Glutamatergic neuron (in vitro differentiated cells): ENCODE data around the gene TNN. TPM values are rescaled to one million over a fixed set of nuclear protein-coding genes. Genes with fewer than 3 reads are reported as not detected.

Experiments used
- DNase-seq: peaks from one replicate; pipeline ENCODE4 v3.0.0; 2022
- H3K27ac Mint-ChIP-seq: one replicate; pipeline ENCODE4 v1.8.0; 2020; ENCODE audit warnings: mild to moderate bottlenecking, mixed read lengths, inconsistent platforms; ENCODE audit not compliant: unreplicated experiment
- H3K27me3 Mint-ChIP-seq: one replicate; pipeline ENCODE4 v1.8.0; 2020; ENCODE audit warnings: mild to moderate bottlenecking, moderate library complexity, mixed read lengths, inconsistent platforms; ENCODE audit not compliant: unreplicated experiment
- H3K36me3 Mint-ChIP-seq: one replicate; pipeline ENCODE4 v1.8.0; 2020; ENCODE audit warnings: mild to moderate bottlenecking, mixed read lengths, inconsistent platforms; ENCODE audit not compliant: unreplicated experiment
- H3K4me1 Mint-ChIP-seq: one replicate; pipeline ENCODE4 v1.8.0; 2020; ENCODE audit warnings: mild to moderate bottlenecking, low read depth, mixed read lengths, inconsistent platforms; ENCODE audit not compliant: unreplicated experiment
- H3K4me3 Mint-ChIP-seq: one replicate; pipeline ENCODE4 v1.8.0; 2020; ENCODE audit warnings: mild to moderate bottlenecking, mixed read lengths, inconsistent platforms; ENCODE audit not compliant: unreplicated experiment
- H3K9me3 Mint-ChIP-seq: one replicate; pipeline ENCODE4 v1.8.0; 2020; ENCODE audit warnings: mild to moderate bottlenecking, moderate library complexity, mixed read lengths, inconsistent platforms; ENCODE audit not compliant: unreplicated experiment
- total RNA-seq: library from RNA; stranded (reverse); fragmentation: NEBNext Ultra II Directional; extraction: Animal tissue kit (Norgen Biotek cat#: 25700); gene quantifications from one replicate; pipeline ENCODE4 v1.2.1, GENCODE V29; 2021; ENCODE audit not compliant: unreplicated experiment
- TF ChIP-seq, protein P1 (sequence below): fragments of 200-600 bp; sonication (generic); IDR thresholded peaks from one replicate; pipeline ENCODE4 v1.5.0; 2021; ENCODE audit not compliant: partially characterized antibody, unreplicated experiment

TNN gene
- total RNA-seq, 1 donor from 2014 or later, result not detected

DNA sequence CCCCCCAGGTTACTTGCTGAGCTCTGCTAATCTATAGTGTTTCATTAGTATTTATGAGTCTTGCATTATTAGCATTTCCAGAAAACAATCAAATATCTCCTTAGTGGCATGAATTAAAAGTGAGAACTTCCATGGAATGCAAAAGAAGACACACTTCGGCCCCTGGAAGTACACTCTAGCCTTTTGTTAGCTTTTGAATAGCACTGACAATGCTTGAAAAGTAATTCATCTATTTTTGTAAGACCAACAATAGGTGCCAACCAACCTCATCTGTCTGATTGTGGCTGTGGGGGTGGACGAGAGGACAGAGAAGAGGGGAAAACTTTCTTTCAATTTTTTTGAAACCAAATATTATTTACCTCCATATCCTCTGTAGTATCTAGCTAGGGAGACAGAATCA, 97.1 kb downstream of the TNN start:
- no peaks in the 10 kb centered on the region for H3K36me3 Mint-ChIP-seq
- no peaks in the 10 kb centered on the region for H3K27me3 Mint-ChIP-seq
- TF ChIP-seq, protein P1, sequence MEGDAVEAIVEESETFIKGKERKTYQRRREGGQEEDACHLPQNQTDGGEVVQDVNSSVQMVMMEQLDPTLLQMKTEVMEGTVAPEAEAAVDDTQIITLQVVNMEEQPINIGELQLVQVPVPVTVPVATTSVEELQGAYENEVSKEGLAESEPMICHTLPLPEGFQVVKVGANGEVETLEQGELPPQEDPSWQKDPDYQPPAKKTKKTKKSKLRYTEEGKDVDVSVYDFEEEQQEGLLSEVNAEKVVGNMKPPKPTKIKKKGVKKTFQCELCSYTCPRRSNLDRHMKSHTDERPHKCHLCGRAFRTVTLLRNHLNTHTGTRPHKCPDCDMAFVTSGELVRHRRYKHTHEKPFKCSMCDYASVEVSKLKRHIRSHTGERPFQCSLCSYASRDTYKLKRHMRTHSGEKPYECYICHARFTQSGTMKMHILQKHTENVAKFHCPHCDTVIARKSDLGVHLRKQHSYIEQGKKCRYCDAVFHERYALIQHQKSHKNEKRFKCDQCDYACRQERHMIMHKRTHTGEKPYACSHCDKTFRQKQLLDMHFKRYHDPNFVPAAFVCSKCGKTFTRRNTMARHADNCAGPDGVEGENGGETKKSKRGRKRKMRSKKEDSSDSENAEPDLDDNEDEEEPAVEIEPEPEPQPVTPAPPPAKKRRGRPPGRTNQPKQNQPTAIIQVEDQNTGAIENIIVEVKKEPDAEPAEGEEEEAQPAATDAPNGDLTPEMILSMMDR, result no peak
- H3K4me3 Mint-ChIP-seq, result no peak overlapping the region
- peaks cover 3% of the 10 kb centered on the region for H3K9me3 Mint-ChIP-seq
- H3K27ac Mint-ChIP-seq, result no peak overlapping the region
- H3K4me1 Mint-ChIP-seq, result no peaks in the 10 kb centered on the region
- no peak for DNase-seq

DNA sequence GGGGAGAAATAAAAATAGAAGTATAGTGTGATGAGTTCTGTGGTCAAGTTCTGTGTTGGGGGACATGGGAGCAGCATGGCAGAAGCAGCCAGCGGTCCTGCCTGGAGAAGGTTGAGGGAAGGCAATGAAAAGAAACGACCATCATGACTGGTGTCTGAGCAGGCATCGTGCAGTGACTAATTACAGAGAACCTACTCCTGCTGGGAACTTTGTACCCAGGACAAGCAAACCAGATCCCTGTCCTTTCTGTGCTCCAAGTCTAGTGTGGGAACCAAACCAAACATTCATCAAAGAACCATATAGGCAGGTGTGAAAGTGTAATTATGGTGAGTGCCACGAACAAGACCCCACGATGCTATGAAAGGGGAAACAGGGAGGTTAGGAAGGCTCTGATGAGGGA, 99.1 kb downstream of the TNN start:
- H3K9me3 Mint-ChIP-seq, result peaks cover 3% of the 10 kb centered on the region
- no peak for DNase-seq
- peaks cover 2% of the 10 kb centered on the region for H3K27me3 Mint-ChIP-seq
- TF ChIP-seq, protein P1, result no peak
- no peaks in the 10 kb centered on the region for H3K4me1 Mint-ChIP-seq
- H3K27ac Mint-ChIP-seq, result no peak overlapping the region
- H3K4me3 Mint-ChIP-seq, result no peak overlapping the region
- H3K36me3 Mint-ChIP-seq, result no peaks in the 10 kb centered on the region

DNA sequence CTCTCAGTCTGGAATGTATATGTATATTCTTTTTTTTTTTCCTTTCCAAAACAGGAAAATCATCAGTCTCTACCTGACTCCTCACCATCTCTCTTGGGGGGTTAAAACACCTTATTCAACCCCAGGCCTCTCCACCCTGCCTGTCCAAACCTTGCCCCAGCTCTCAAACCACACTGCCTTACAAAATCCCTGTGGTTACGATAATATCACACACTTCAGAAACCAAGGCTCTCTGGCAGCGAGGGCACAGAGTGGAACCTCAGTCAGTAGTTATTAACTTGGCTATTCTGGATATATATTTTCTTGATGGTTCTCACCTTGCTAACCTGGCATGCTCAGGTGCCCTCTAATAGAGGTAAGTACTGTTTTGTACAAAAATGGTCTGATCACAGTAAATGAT, 100.2 kb downstream of the TNN start:
- peaks cover 2% of the 10 kb centered on the region for H3K27me3 Mint-ChIP-seq
- TF ChIP-seq, protein P1, result no peak
- no peak for DNase-seq
- peaks cover 3% of the 10 kb centered on the region for H3K9me3 Mint-ChIP-seq
- H3K27ac Mint-ChIP-seq, result no peak overlapping the region
- H3K36me3 Mint-ChIP-seq, result no peaks in the 10 kb centered on the region
- no peaks in the 10 kb centered on the region for H3K4me1 Mint-ChIP-seq
- no peak overlapping the region for H3K4me3 Mint-ChIP-seq

DNA sequence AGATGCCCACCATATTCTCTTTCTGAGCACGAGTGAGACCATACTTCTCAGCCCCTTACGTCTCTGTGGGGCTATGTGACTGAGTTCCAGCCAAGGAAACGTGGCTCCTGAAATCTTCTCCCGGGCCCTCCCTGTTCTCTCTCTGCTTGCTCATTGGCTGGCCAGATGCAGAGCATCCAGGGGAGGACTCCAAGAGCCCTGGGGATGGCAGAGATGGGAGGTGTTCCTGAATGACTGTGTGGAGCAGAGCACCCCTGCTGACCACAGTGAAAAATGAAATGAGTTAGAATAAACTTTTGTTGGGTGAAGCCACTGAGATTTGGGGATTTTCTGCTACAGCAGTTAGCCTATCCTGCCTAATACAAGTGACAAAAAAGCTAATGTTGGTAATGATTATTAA, 101.1 kb downstream of the TNN start:
- Mint-ChIP-seq H3K27ac (no peak overlapping the region), H3K4me3 (no peak overlapping the region), H3K4me1 (no peaks in the 10 kb centered on the region), H3K9me3 (peaks cover 3% of the 10 kb centered on the region), H3K36me3 (no peaks in the 10 kb centered on the region), H3K27me3 (peaks cover 2% of the 10 kb centered on the region)
- DNase-seq, result no peak
- TF ChIP-seq, protein P1, result no peak

DNA sequence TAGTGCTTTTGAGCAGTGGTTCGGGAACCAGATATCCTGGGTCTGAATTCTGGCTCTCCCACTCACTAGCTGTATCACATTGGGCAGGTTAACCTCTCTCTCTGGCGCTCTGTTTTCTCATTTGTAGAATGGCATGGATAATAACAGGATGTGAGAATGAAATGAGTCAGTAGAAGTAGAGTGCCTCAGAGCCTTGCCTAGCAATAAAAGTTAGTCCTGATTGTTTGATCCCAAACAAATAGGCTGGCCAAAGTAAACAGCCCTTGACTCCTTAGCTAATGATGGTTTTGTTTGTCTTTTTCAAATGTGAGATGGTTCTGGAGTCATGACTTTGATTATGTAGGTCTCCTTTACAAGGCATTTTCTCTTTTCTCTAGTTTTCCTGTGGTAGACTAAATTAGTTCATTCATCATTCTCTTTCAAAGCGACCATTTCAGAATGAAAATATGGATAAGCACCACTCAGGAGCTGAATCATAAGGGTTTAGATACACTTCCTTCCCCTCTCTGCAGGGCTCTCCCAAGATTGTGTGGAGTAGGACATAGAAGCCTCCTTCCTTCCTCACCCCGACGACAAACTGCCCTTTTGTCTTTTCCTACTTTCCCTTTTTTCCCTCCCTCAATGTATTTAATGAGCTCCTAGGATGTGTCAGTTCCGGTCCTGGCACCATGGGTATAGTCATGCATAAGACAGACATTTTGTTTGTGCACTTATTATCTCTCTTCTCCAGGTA, 101.8 kb downstream of the TNN start:
- Mint-ChIP-seq H3K4me1 (no peaks in the 10 kb centered on the region), H3K36me3 (no peaks in the 10 kb centered on the region)
- DNase-seq, result no peak

More for the DNA sequence above, 101.8 kb downstream of the TNN start:
- TF ChIP-seq, protein P1, result no peak
- Mint-ChIP-seq H3K27me3 (peaks cover 2% of the 10 kb centered on the region), H3K9me3 (peaks cover 3% of the 10 kb centered on the region), H3K27ac (no peak overlapping the region), H3K4me3 (no peak overlapping the region)
